Measurements from ENCODE around the gene UHMK1.

UHMK1 gene

GRCh38 chr1:162530307-162530987 is 32.8 kb downstream of the UHMK1 start:
- no peak for DNase-seq (ENCODE audit: low spot score)

GRCh38 chr1:162530988-162531319 is 33.3 kb downstream of the UHMK1 start:
- DNase-seq (ENCODE audit: low spot score): no peak

- DNase-seq (ENCODE audit: low spot score): no peak
These were observed 37.9 kb downstream of the UHMK1 start for GRCh38 chr1:162535501-162535900.

- DNase-seq (ENCODE audit: low spot score): peak; percentile 32
These were observed 38.9 kb downstream of the UHMK1 start for GRCh38 chr1:162536511-162536910.

GRCh38 chr1:162537216-162537615 is 39.6 kb downstream of the UHMK1 start:
- DNase-seq (ENCODE audit: low spot score): no peak

GRCh38 chr1:162538815-162539431 is 41.3 kb downstream of the UHMK1 start:
- DNase-seq (ENCODE audit: low spot score): peak; percentile 63

- DNase-seq (ENCODE audit: low spot score): no peak
These were observed 44.1 kb downstream of the UHMK1 start for GRCh38 chr1:162541619-162542141.

GRCh38 chr1:162543228-162543627 is 45.6 kb downstream of the UHMK1 start:
- no peak for DNase-seq (ENCODE audit: low spot score)

- peak; percentile 19 for DNase-seq (ENCODE audit: low spot score)
These were observed 50.6 kb downstream of the UHMK1 start for GRCh38 chr1:162548170-162548569.

GRCh38 chr1:162549001-162549400 is 51.4 kb downstream of the UHMK1 start:
- DNase-seq (ENCODE audit: low spot score): no peak

GRCh38 chr1:162550925-162551324 is 53.3 kb downstream of the UHMK1 start:
- no peak for DNase-seq (ENCODE audit: low spot score)

GRCh38 chr1:162551969-162552683 is 54.5 kb downstream of the UHMK1 start:
- DNase-seq (ENCODE audit: low spot score): no peak

GRCh38 chr1:162552684-162553252 is 55.1 kb downstream of the UHMK1 start:
- no peak for DNase-seq (ENCODE audit: low spot score)

- DNase-seq (ENCODE audit: low spot score): no peak
These were observed 56.6 kb downstream of the UHMK1 start for GRCh38 chr1:162554258-162554657.

GRCh38 chr1:162557536-162557935 is 59.9 kb downstream of the UHMK1 start:
- no peak for DNase-seq (ENCODE audit: low spot score)

- DNase-seq (ENCODE audit: low spot score): no peak
These were observed 62.9 kb downstream of the UHMK1 start for GRCh38 chr1:162560303-162561036.

GRCh38 chr1:162561037-162561615 is 63.5 kb downstream of the UHMK1 start:
- DNase-seq (ENCODE audit: low spot score): peak; percentile 98

- DNase-seq (ENCODE audit: low spot score): peak; percentile 8
These were observed 64.2 kb downstream of the UHMK1 start, which contains the start of gene UAP1 for GRCh38 chr1:162561616-162562469. Gene UAP1, plus strand, starts transcription at chr1:162561722. Its CDS starts 4,347 bp downstream, at chr1:162566069.

GRCh38 chr1:162562470-162562828 is 64.8 kb downstream of the UHMK1 start:
- no peak for DNase-seq (ENCODE audit: low spot score)

GRCh38 chr1:162564762-162565218 is 67.2 kb downstream of the UHMK1 start:
- no peak for DNase-seq (ENCODE audit: low spot score)

- peak; percentile 22 for DNase-seq (ENCODE audit: low spot score)
These were observed 67.8 kb downstream of the UHMK1 start for GRCh38 chr1:162565460-162565859.

All from activated CD4-positive, alpha-beta T cell treated with anti-CD3 and anti-CD28 coated beads, Interleukin-2, Interleukin-4, amounts not matched to agents 100 ng/mL and 50 ng/mL, durations not matched to agents 16 hours and 8 hours (primary cell).